HepG2 (cell line): ENCODE data around the gene SLC2A2. TPM values are rescaled to one million over a fixed set of nuclear protein-coding genes. Genes with fewer than 3 reads are reported as not detected.
A peak's percentile ranks its signal among the peaks of the same experiment; 100 is the strongest.

Experiments
- ATM ChIP-seq: fragments of 450-650 bp; IDR thresholded peaks from 2 replicates; pipeline ENCODE4 v1.7.1; 2017; ENCODE audit warnings: mild to moderate bottlenecking, borderline replicate concordance
- ATRX ChIP-seq: sonication (generic); formaldehyde crosslinking; IDR thresholded peaks from 2 replicates; pipeline ENCODE4 v1.4.0; 2020; ENCODE audit warnings: missing genetic modification reagents, borderline replicate concordance
- BCL6 ChIP-seq: IDR thresholded peaks from 2 replicates; pipeline ENCODE4 v1.6.1; 2016; ENCODE audit warnings: missing genetic modification reagents, missing compliant biosample characterization
- KLF12 ChIP-seq: sonication (generic); formaldehyde crosslinking; IDR thresholded peaks from 2 replicates; pipeline ENCODE4 v1.4.0; 2020; ENCODE audit warnings: missing genetic modification reagents, borderline replicate concordance
- MEF2D ChIP-seq: sonication (generic); formaldehyde crosslinking; IDR thresholded peaks from 2 replicates; pipeline ENCODE4 v1.5.1; 2020; ENCODE audit warnings: mild to moderate bottlenecking, missing genetic modification reagents
- NFKB2 ChIP-seq: sonication (generic); formaldehyde crosslinking; IDR thresholded peaks from 2 replicates; pipeline ENCODE4 v1.4.0; 2020; ENCODE audit warnings: missing genetic modification reagents, borderline replicate concordance
- PHB2 ChIP-seq: fragments of 450-650 bp; IDR thresholded peaks from 2 replicates; pipeline ENCODE4 v1.6.1; 2018; ENCODE audit not compliant: partially characterized antibody
- PHF20 ChIP-seq: sonication (generic); formaldehyde crosslinking; IDR thresholded peaks from 2 replicates; pipeline ENCODE4 v1.5.0; 2020; ENCODE audit warnings: mild to moderate bottlenecking, missing genetic modification reagents
- PLRG1 ChIP-seq: fragments of 450-650 bp; conservative IDR thresholded peaks from 2 replicates; pipeline ENCODE4 v1.6.1; 2016
- RNF2 ChIP-seq: fragments of 450-650 bp; conservative IDR thresholded peaks from 2 replicates; pipeline ENCODE4 v1.6.1; 2016; ENCODE audit warnings: low read depth
- SP4 ChIP-seq: sonication (generic); formaldehyde crosslinking; IDR thresholded peaks from 2 replicates; pipeline ENCODE4 v1.8.1; 2023; ENCODE audit warnings: mild to moderate bottlenecking, missing genetic modification reagents
- TGIF2 ChIP-seq: IDR thresholded peaks from 2 replicates; pipeline ENCODE4 v1.6.1; 2016; ENCODE audit warnings: control low read depth, missing compliant biosample characterization
- ZNF136 ChIP-seq: sonication (generic); formaldehyde crosslinking; IDR thresholded peaks from 2 replicates; pipeline ENCODE4 v1.8.1; 2022; ENCODE audit warnings: low read depth, mild to moderate bottlenecking, moderate library complexity, missing genetic modification reagents
- ZNF317 ChIP-seq: sonication (generic); formaldehyde crosslinking; IDR thresholded peaks from 2 replicates; pipeline ENCODE4 v1.5.0; 2020; ENCODE audit warnings: mild to moderate bottlenecking, missing genetic modification reagents
- ZNF550 ChIP-seq: sonication (generic); formaldehyde crosslinking; IDR thresholded peaks from 2 replicates; pipeline ENCODE4 v1.4.0; 2020; ENCODE audit warnings: mild to moderate bottlenecking, missing genetic modification reagents, borderline replicate concordance
- ZSCAN12 ChIP-seq: sonication (generic); formaldehyde crosslinking; IDR thresholded peaks from 2 replicates; pipeline ENCODE4 v1.9.0; 2021; ENCODE audit warnings: mild to moderate bottlenecking, missing genetic modification reagents
- ZSCAN9 ChIP-seq: IDR thresholded peaks from 2 replicates; pipeline ENCODE4 v1.6.1; 2016; ENCODE audit warnings: borderline replicate concordance
- polyA plus RNA-seq, 8 experiments: library from polyadenylated mRNA; depleted of rRNA in 3 of 8; stranded (reverse) in 7 of 8; unstranded in 1 of 8; fragments of >200 nt; fragmentation: Illumina TruSeq in 4 of 8; extraction: Trizol in 4 of 8; gene quantifications; 2 replicates each; pipeline versions ENCODE4 v1.2.1 to v1.2.3, GENCODE V29; 2011 to 2016; ENCODE audit warnings: low read depth in 4 of 8, missing spikeins in 1 of 8, mixed read lengths in 1 of 8; ENCODE audit not compliant: insufficient read depth in 1 of 8
- total RNA-seq, 5 experiments: library from RNA; depleted of rRNA; stranded (reverse); fragments of >200 nt; fragmentation: Illumina TruSeq; extraction: Trizol; gene quantifications; 2 replicates each; pipeline ENCODE4 v1.2.3, GENCODE V29; 2016; ENCODE audit warnings: low read depth in 1 of 5
- TF ChIP-seq, protein P1 (sequence below), 2 experiments: fragments of 450-650 bp in 1 of 2; sonication (generic) in 1 of 2; formaldehyde crosslinking in 1 of 2; IDR thresholded peaks; 2 replicates each; pipeline versions ENCODE4 v1.6.1 to v1.8.0; 2016 to 2022; ENCODE audit warnings: antibody characterized with exemption in 1 of 2, mild to moderate bottlenecking in 1 of 2, missing genetic modification reagents in 1 of 2
- TF ChIP-seq, protein P2 (sequence below): sonication (generic); formaldehyde crosslinking; IDR thresholded peaks from 2 replicates; pipeline ENCODE4 v1.8.1; 2022; ENCODE audit warnings: mild to moderate bottlenecking, missing genetic modification reagents
- TF ChIP-seq, protein P3 (sequence below): sonication (generic); formaldehyde crosslinking; IDR thresholded peaks from 2 replicates; pipeline ENCODE4 v1.5.1; 2020; ENCODE audit warnings: missing genetic modification reagents, mild to moderate bottlenecking, borderline replicate concordance

Gene SLC2A2
- total and polyA plus RNA-seq, 2 of the 13 experiments (the other 11 are each of a cell fraction or from before 2014, with no cell fraction given) = 19.5 to 23.2 TPM

DNA sequence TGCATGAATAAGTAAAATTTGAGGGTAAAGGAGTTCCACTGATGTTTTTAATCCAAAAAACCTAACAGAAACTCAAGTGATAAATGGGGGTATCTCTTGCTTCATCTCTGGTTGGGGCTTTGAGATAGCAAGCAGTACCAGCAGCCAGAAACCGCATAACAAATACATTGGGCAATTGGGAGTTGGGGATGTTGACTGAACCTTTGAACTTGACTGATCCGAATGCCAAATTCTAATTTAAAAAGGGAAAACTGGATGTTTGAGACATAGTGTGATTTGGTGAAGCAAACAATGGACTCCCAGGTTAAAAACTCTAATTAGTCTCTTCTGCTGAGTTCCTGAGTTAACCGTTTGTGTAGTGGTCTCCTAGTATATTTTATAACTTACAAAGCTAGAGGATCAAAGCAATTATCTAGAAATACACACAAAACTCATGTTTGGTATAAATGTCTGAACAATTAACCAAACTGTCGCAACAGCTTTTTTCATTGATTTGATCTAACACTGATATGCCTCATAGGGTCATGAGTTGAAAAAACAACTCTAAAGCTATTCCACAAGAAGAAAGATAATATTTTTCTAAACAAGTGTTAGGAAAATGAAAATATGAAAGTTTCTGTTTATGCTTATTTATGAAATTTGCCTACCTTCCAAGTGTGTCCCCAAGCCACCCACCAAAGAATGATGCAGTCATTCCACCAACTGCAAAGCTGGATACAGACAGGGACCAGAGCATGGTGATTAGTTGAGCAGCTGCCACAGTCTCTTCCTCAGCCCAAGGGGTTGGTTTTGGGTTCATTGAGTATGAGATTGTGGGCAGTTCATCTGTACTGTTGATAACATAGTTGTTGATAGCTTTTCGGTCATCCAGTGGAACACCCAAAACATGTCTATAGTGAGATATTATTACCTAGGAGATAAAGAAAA, 12.4 kb downstream of the SLC2A2 start (continued):
- TF ChIP-seq, protein P1, sequence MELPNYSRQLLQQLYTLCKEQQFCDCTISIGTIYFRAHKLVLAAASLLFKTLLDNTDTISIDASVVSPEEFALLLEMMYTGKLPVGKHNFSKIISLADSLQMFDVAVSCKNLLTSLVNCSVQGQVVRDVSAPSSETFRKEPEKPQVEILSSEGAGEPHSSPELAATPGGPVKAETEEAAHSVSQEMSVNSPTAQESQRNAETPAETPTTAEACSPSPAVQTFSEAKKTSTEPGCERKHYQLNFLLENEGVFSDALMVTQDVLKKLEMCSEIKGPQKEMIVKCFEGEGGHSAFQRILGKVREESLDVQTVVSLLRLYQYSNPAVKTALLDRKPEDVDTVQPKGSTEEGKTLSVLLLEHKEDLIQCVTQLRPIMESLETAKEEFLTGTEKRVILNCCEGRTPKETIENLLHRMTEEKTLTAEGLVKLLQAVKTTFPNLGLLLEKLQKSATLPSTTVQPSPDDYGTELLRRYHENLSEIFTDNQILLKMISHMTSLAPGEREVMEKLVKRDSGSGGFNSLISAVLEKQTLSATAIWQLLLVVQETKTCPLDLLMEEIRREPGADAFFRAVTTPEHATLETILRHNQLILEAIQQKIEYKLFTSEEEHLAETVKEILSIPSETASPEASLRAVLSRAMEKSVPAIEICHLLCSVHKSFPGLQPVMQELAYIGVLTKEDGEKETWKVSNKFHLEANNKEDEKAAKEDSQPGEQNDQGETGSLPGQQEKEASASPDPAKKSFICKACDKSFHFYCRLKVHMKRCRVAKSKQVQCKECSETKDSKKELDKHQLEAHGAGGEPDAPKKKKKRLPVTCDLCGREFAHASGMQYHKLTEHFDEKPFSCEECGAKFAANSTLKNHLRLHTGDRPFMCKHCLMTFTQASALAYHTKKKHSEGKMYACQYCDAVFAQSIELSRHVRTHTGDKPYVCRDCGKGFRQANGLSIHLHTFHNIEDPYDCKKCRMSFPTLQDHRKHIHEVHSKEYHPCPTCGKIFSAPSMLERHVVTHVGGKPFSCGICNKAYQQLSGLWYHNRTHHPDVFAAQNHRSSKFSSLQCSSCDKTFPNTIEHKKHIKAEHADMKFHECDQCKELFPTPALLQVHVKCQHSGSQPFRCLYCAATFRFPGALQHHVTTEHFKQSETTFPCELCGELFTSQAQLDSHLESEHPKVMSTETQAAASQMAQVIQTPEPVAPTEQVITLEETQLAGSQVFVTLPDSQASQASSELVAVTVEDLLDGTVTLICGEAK (IDR thresholded peaks at IDR 0.05) = no peak
- TF ChIP-seq, protein P1 (CRISPR knock-in tag; IDR thresholded peaks at IDR 0.05) = no peak
- TF ChIP-seq, protein P2, sequence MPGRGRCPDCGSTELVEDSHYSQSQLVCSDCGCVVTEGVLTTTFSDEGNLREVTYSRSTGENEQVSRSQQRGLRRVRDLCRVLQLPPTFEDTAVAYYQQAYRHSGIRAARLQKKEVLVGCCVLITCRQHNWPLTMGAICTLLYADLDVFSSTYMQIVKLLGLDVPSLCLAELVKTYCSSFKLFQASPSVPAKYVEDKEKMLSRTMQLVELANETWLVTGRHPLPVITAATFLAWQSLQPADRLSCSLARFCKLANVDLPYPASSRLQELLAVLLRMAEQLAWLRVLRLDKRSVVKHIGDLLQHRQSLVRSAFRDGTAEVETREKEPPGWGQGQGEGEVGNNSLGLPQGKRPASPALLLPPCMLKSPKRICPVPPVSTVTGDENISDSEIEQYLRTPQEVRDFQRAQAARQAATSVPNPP (CRISPR knock-in tag) = no peak
- TF ChIP-seq ZSCAN12 (CRISPR knock-in tag) = no peak
- no peak for TF ChIP-seq ZNF136 (CRISPR knock-in tag)
- peak; percentile 58; the same call in 1 of the 2 replicates for TF ChIP-seq ZNF317
- no peak for TF ChIP-seq ATRX (CRISPR knock-in tag)
- TF ChIP-seq MEF2D = peak; percentile 74; the same call in 1 of the 2 replicates
- TF ChIP-seq RNF2 = no peak
- TF ChIP-seq KLF12 (CRISPR knock-in tag) = no peak
- TF ChIP-seq, protein P3, sequence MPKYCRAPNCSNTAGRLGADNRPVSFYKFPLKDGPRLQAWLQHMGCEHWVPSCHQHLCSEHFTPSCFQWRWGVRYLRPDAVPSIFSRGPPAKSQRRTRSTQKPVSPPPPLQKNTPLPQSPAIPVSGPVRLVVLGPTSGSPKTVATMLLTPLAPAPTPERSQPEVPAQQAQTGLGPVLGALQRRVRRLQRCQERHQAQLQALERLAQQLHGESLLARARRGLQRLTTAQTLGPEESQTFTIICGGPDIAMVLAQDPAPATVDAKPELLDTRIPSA = no peak
- TF ChIP-seq TGIF2 (CRISPR knock-in tag) = no peak
- TF ChIP-seq PLRG1 = no peak
- no peak for TF ChIP-seq NFKB2 (CRISPR knock-in tag)
- TF ChIP-seq SP4 = no peak
- no peak for TF ChIP-seq PHB2
- TF ChIP-seq PHF20 (CRISPR knock-in tag) = no peak
- TF ChIP-seq ZSCAN9 (CRISPR knock-in tag) = peak; percentile 22; the same call in 1 of the 2 replicates
- TF ChIP-seq ATM = no peak
- TF ChIP-seq ZNF550 (CRISPR knock-in tag) = no peak
- peak; percentile 93 for TF ChIP-seq BCL6
